ENCODE results near the gene DNAH17. TPM values are rescaled to one million over a fixed set of nuclear protein-coding genes. Genes with fewer than 3 reads are reported as not detected.

The DNAH17 gene
- total and polyA plus RNA-seq, 2 donors (not counting 1 experiment from before 2014, with no cell fraction given): 0.01 to 0.12 TPM

DNA sequence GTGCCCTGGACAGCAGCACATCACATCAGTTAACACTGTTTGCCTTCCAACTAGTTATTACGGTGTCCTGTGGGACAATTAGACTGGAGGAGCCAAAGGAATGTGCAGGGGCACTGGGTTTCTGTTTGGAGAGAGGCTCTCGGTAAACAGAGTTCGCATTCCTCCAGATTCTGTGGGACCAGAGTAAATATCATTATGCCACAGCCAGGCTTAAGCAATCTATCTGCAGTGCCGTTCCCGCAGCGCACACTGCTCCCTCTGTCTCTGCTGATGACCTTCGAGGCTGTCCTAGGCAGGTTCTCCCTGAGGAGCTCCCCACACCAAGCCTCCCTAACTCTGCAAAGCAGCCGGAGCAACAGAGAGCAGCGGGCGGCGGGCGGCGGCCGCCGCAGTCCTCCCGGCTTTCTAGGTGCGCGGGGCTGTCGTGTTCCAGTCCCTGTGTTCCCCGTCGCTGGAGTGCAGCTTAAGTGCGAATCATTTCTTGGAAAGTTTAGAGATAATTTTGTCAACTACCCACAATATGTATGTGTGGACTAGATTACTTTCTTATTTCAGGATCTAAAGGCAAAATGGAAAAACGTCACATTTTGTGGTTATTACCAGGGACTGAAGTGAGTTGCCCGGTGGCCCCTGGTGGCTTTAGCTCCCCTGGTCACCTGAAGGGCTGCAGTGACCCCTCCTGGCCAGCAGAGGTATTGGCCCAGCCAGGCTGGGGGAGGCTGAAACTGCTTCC, 155.5 kb downstream of the DNAH17 start:
- Histone ChIP-seq H3K4me3 (ENCODE audit: control extremely low read depth in 1 of 5, extremely low read depth in 1 of 5, insufficient read depth in 1 of 5, low read depth in 2 of 5, low read length in 4 of 5) (no peak overlapping the region), H4K20me1 (ENCODE audit: control insufficient read depth, insufficient read depth, low read length, poor library complexity, severe bottlenecking) (peaks cover 44% of the 10 kb centered on the region), H3K36me3 (replicated peaks in 1 of 2; ENCODE audit: control extremely low read depth in 1 of 2, control insufficient read depth in 1 of 2, extremely low read depth in 1 of 2, insufficient read depth in 2 of 2, low read length in 1 of 2) (peaks cover 0 to 78% of the 10 kb centered on the region in 2 experiments), H3K27me3 (replicated peaks in 1 of 4; ENCODE audit: control extremely low read depth in 1 of 4, control insufficient read depth in 3 of 4, insufficient read depth in 4 of 4, low read length in 3 of 4) (no peaks in the 10 kb centered on the region), H3K27ac (ENCODE audit: low read length in 2 of 2) (no peak overlapping the region), H3K4me1 (ENCODE audit: control insufficient read depth in 2 of 2, insufficient read depth in 2 of 2, low read length in 2 of 2) (no peaks in the 10 kb centered on the region), H3K9ac (ENCODE audit: low read length) (no peak overlapping the region), H3K4me2 (replicated peaks; ENCODE audit: low read depth, low read length, poor library complexity, severe bottlenecking) (no peak overlapping the region), H3K9me3 (ENCODE audit: control extremely low read depth in 1 of 3, control insufficient read depth in 2 of 3, insufficient read depth in 1 of 3, low read length in 2 of 3) (no peaks in the 10 kb centered on the region), H2AFZ (ENCODE audit: insufficient read depth, low read depth, low read length, poor library complexity, severe bottlenecking) (no peak overlapping the region), H3K79me2 (ENCODE audit: control insufficient read depth, insufficient read depth, low read length) (peaks cover 10% of the 10 kb centered on the region)
- WGBS (ENCODE audit: insufficient coverage): 81% methylated on average over 14 of the region's 24 CpGs
- peaks cover 1% of the 10 kb centered on the region for H3K4me1 Mint-ChIP-seq
- ChIA-PET POLR2A (interaction anchor here (0.5 kb wide), 1 partner anchor 144 kb away, joined by 5 read pairs; no protein-coding TSS in a partner anchor), CTCF (interaction anchor here (0.7 to 7.3 kb wide), 44 partner anchors 10 to 412 kb away, joined by 3 to 86 read pairs (median 4); no protein-coding TSS in a partner anchor)
- DNase-seq: peak; percentile 82
- no peaks in the 10 kb centered on the region for H3K9me3 Mint-ChIP-seq (ENCODE audit: insufficient read depth)
- no peaks in the 10 kb centered on the region for H3K27me3 Mint-ChIP-seq
- intact Hi-C loops (cut with micrococcal nuclease): loop anchor here (1.0 to 10.0 kb wide), 4 partner anchors 61 to 307 kb away; partner anchors contain the start of gene SOCS3
- TF ChIP-seq EZH2 (IDR thresholded peaks at IDR 0.05; ENCODE audit: borderline replicate concordance, insufficient read depth, low read depth, low read length, poor library complexity, severe bottlenecking): no peak
- TF ChIP-seq CTCF (IDR thresholded peaks at IDR 0.05): peak; percentile 99
- peak; percentile 96 for ATAC-seq (ENCODE audit: low read depth)
- H3K4me3 Mint-ChIP-seq: no peak overlapping the region
- H3K27ac Mint-ChIP-seq: no peak overlapping the region

DNA sequence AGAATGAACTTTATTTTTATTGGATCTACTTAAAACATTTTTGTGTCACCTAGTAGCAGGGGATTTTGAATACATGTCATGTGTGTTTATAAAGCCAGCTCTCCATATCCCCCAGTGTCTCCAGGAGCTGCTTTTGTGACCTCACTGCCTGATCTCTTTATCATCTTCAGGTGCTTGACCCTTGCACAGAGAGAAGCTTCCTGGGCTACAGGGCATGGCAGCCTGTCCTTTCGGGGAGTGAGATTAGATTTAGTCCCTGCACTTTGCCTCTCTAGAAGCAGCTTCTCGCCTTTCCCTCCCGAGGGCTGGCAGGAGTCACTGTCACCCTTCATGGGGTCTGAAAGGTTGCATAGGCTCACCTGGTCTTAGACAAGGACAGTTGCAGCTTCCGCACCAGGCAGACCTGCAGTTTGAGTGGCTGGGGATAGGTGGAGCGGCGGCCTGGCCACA, 156.1 kb downstream of the DNAH17 start:
- H3K9ac ChIP-seq (ENCODE audit: low read length): no peak overlapping the region
- ChIA-PET CTCF (interaction anchor here (0.7 to 7.3 kb wide), 24 partner anchors 9 to 411 kb away, joined by 3 to 86 read pairs (median 6); no protein-coding TSS in a partner anchor), POLR2A (no interaction called here)
- no peak overlapping the region for H3K4me3 Mint-ChIP-seq
- no peak overlapping the region for H3K27ac ChIP-seq (ENCODE audit: low read length in 2 of 2)
- no peaks in the 10 kb centered on the region for H3K9me3 Mint-ChIP-seq (ENCODE audit: insufficient read depth)
- no peaks in the 10 kb centered on the region for H3K4me1 ChIP-seq (ENCODE audit: control insufficient read depth in 2 of 2, insufficient read depth in 2 of 2, low read length in 2 of 2)
- H3K27me3 Mint-ChIP-seq: no peaks in the 10 kb centered on the region
- H3K4me2 ChIP-seq (replicated peaks; ENCODE audit: low read depth, low read length, poor library complexity, severe bottlenecking): no peak overlapping the region
- peaks cover 0 to 77% of the 10 kb centered on the region in 2 experiments for H3K36me3 ChIP-seq (replicated peaks in 1 of 2; ENCODE audit: control extremely low read depth in 1 of 2, control insufficient read depth in 1 of 2, extremely low read depth in 1 of 2, insufficient read depth in 2 of 2, low read length in 1 of 2)
- H3K79me2 ChIP-seq (ENCODE audit: control insufficient read depth, insufficient read depth, low read length): peaks cover 10% of the 10 kb centered on the region
- no peak overlapping the region for H3K27ac Mint-ChIP-seq
- peaks cover 50% of the 10 kb centered on the region for H4K20me1 ChIP-seq (ENCODE audit: control insufficient read depth, insufficient read depth, low read length, poor library complexity, severe bottlenecking)
- intact Hi-C loops (cut with micrococcal nuclease): loop anchor here (10.0 kb wide), 1 partner anchor 306 kb away; no protein-coding TSS in a partner anchor
- H3K9me3 ChIP-seq (ENCODE audit: control extremely low read depth in 1 of 3, control insufficient read depth in 2 of 3, insufficient read depth in 1 of 3, low read length in 2 of 3): no peaks in the 10 kb centered on the region
- WGBS (ENCODE audit: insufficient coverage): 100% methylated on average over 5 of the region's 6 CpGs
- no peak overlapping the region for H2AFZ ChIP-seq (ENCODE audit: insufficient read depth, low read depth, low read length, poor library complexity, severe bottlenecking)
- no peak overlapping the region for H3K4me3 ChIP-seq (ENCODE audit: control extremely low read depth in 1 of 5, extremely low read depth in 1 of 5, insufficient read depth in 1 of 5, low read depth in 2 of 5, low read length in 4 of 5)
- DNase-seq (no peak), ATAC-seq (ENCODE audit: low read depth) (no peak)
- no peaks in the 10 kb centered on the region for H3K27me3 ChIP-seq (replicated peaks in 1 of 4; ENCODE audit: control extremely low read depth in 1 of 4, control insufficient read depth in 3 of 4, insufficient read depth in 4 of 4, low read length in 3 of 4)
- peaks cover 1% of the 10 kb centered on the region for H3K4me1 Mint-ChIP-seq
- no peak for TF ChIP-seq EZH2 (IDR thresholded peaks at IDR 0.05; ENCODE audit: borderline replicate concordance, insufficient read depth, low read depth, low read length, poor library complexity, severe bottlenecking)
- no peak for TF ChIP-seq CTCF (IDR thresholded peaks at IDR 0.05)
